ENCODE results near the gene KCNJ2. TPM values are rescaled to one million over a fixed set of nuclear protein-coding genes. Genes with fewer than 3 reads are reported as not detected.

The KCNJ2 gene
- 0.59 and 0.92 TPM in 2 replicates for total RNA-seq

GRCh38 chr17:70168977-70169708, at the start of gene KCNJ2:
KCNJ2 (plus strand) TSS chr17:70169532; CDS start chr17:70175040, 5,508 bp downstream.

Other genes with a start within 250 kb of the KCNJ2 start
- gene KCNJ16, start 94.3 kb upstream of the KCNJ2 start, total RNA-seq, result not detected in 2 replicates

All from smooth muscle cell of the umbilical artery (primary cell).